K562 (cell line): ENCODE results near the gene FGFBP3. TPM values are rescaled to one million over a fixed set of nuclear protein-coding genes. Genes with fewer than 3 reads are reported as not detected.

ENCODE experiments used
- ATAC-seq: fragments of 200-7000 bp; cut with Tn5 transposase; 3 replicates; pipeline ENCODE4 v1.9.1; 2020; ENCODE audit warnings: moderate library complexity
- BruUV-seq: library from RNA; stranded (reverse); fragments of 400-500 nt; replicated peaks from 2 replicates; lab custom pipeline; 2021; lab: Mats Ljungman, UMichigan
- CTCF ChIA-PET: fragments of 300-600 bp; formaldehyde crosslinking; extraction: SDS; loops from one replicate; lab custom pipeline; 2021; ENCODE audit warnings: low intra/inter-chr PET ratio; lab: Yijun Ruan, JAX
- POLR2A ChIA-PET: fragments of 300-600, 350-650 bp; sonication (Branson Sonifier 250); formaldehyde crosslinking; extraction: SDS; loops from one replicate; lab custom pipeline; 2021; ENCODE audit warnings: antibody characterized with exemption, inconsistent platforms; lab: Yijun Ruan, JAX
- DNase-seq, 4 experiments: peaks; one replicate each; pipeline versions ENCODE4 v3.0.0 to v3.0.0-alpha.2; 2011 to 2018; ENCODE audit warnings: low spot score in 3 of 4, mixed read lengths in 3 of 4; ENCODE audit errors: extremely low read depth in 1 of 4
- FAIRE-seq: peaks from 2 replicates; lab custom pipeline; 2011; peaks lifted over from hg19 to GRCh38; lab: Jason Lieb, UNC
- H2AFZ ChIP-seq: 2 replicates; pipeline ENCODE4 v1.6.0; 2011; ENCODE audit warnings: low read depth, low read length, control low read depth, inconsistent platforms
- H3K27ac ChIP-seq: fragments of 200-600 bp; 3 replicates; pipeline ENCODE4 v1.8.0; 2011; ENCODE audit warnings: low read depth, mild to moderate bottlenecking, control low read depth, inconsistent platforms, low read length, moderate library complexity, mixed read lengths; ENCODE audit errors: extremely low read depth
- H3K27me3 ChIP-seq, 2 experiments: fragments of 300-600 bp in 1 of 2; 2 replicates in 1 of 2; 3 replicates in 1 of 2; pipeline versions ENCODE4 v1.6.0 to v1.8.0; 2011; ENCODE audit warnings: inconsistent platforms in 2 of 2, low read length in 2 of 2, mild to moderate bottlenecking in 1 of 2, mixed read lengths in 1 of 2, moderate library complexity in 1 of 2; ENCODE audit not compliant: control insufficient read depth in 2 of 2, insufficient read depth in 2 of 2
- H3K36me3 ChIP-seq: fragments of 300-600 bp; 3 replicates; pipeline ENCODE4 v1.8.0; 2011; ENCODE audit warnings: mild to moderate bottlenecking, low read length, inconsistent platforms; ENCODE audit not compliant: control insufficient read depth, insufficient read depth
- H3K4me1 ChIP-seq, 2 experiments: fragments of 200-600 bp in 1 of 2; replicated peaks in 1 of 2; 2 replicates in 1 of 2; 3 replicates in 1 of 2; pipeline versions ENCODE4 v1.5.1 to v1.8.0; 2011; ENCODE audit warnings: inconsistent platforms in 2 of 2, low read length in 2 of 2, mild to moderate bottlenecking in 1 of 2, mixed read lengths in 1 of 2, moderate library complexity in 1 of 2; ENCODE audit not compliant: control insufficient read depth in 2 of 2, insufficient read depth in 2 of 2
- H3K4me2 ChIP-seq: 2 replicates; pipeline ENCODE4 v1.6.1; 2011; ENCODE audit warnings: low read length, control low read depth, inconsistent platforms, mixed read lengths; ENCODE audit not compliant: insufficient read depth
- H3K4me3 ChIP-seq: fragments of 200-600 bp; sonication (generic), shearing (Covaris generic); 2 replicates; pipeline ENCODE4 v1.5.1; 2016; ENCODE audit warnings: control low read depth, inconsistent platforms
- H3K79me2 ChIP-seq: fragments of 200-600 bp; 3 replicates; pipeline ENCODE4 v1.8.0; 2011; ENCODE audit warnings: low read length, inconsistent platforms; ENCODE audit not compliant: control insufficient read depth, insufficient read depth
- H3K9ac ChIP-seq, 2 experiments: 2 replicates each; pipeline versions ENCODE4 v1.6.0 to v1.6.1; 2011; ENCODE audit warnings: low read depth in 2 of 2, low read length in 2 of 2, control low read depth in 1 of 2, inconsistent platforms in 1 of 2, mild to moderate bottlenecking in 1 of 2, mixed read lengths in 1 of 2; ENCODE audit not compliant: insufficient read depth in 1 of 2
- H3K9me1 ChIP-seq: one replicate; pipeline ENCODE4 v1.6.0; 2011; ENCODE audit warnings: inconsistent platforms, mild to moderate bottlenecking, low read length, moderate library complexity; ENCODE audit not compliant: control insufficient read depth, insufficient read depth
- H3K9me3 ChIP-seq: replicated peaks from 2 replicates; pipeline ENCODE4 v1.5.1; 2011; ENCODE audit warnings: low read depth, low read length, inconsistent platforms; ENCODE audit not compliant: control insufficient read depth, insufficient read depth
- H4K20me1 ChIP-seq: replicated peaks from 2 replicates; pipeline ENCODE4 v1.6.1; 2011; ENCODE audit warnings: low read length, inconsistent platforms, mixed read lengths; ENCODE audit not compliant: control insufficient read depth, insufficient read depth
- CBX3 ChIP-seq, 2 experiments: IDR thresholded peaks; 1 replicate in 1 of 2; 2 replicates in 1 of 2; pipeline ENCODE4 v1.6.1; 2012; ENCODE audit warnings: inconsistent platforms in 2 of 2, low read length in 2 of 2, borderline replicate concordance in 1 of 2, control low read depth in 1 of 2
- HBP1 ChIP-seq: fragments of 450-650 bp; formaldehyde crosslinking; IDR thresholded peaks from 2 replicates; pipeline ENCODE4 v1.4.0; 2022; ENCODE audit warnings: missing genetic modification characterization
- NR4A1 ChIP-seq, 2 experiments: fragments of 250-450 bp in 1 of 2; fragments of 450-650 bp in 1 of 2; sonication (Bioruptor Pico) in 1 of 2; IDR thresholded peaks; 2 replicates each; pipeline versions ENCODE4 v1.4.0 to v1.6.1; 2016 to 2020; ENCODE audit warnings: mild to moderate bottlenecking in 2 of 2, missing compliant biosample characterization in 1 of 2, missing genetic modification characterization in 1 of 2, moderate library complexity in 1 of 2
- PHF8 ChIP-seq: fragments of 200-600 bp; sonication (generic); IDR thresholded peaks from 2 replicates; pipeline ENCODE4 v1.6.1; 2012; ENCODE audit warnings: mixed run types, mild to moderate bottlenecking, inconsistent platforms, low read length, moderate library complexity, borderline replicate concordance
- PRPF4 ChIP-seq: fragments of 200-400 bp; formaldehyde crosslinking; IDR thresholded peaks from one replicate; pipeline ENCODE4 v1.6.1; 2017; ENCODE audit warnings: low read length, low read depth, mild to moderate bottlenecking; ENCODE audit not compliant: insufficient read depth, poor library complexity, severe bottlenecking
- ZNF695 ChIP-seq: fragments of 450-650 bp; formaldehyde crosslinking; IDR thresholded peaks from 2 replicates; pipeline ENCODE4 v1.4.0; 2020; ENCODE audit warnings: mild to moderate bottlenecking, moderate library complexity
- WGBS: fragments of 100-300 bp; shearing (Covaris generic); methylation state at CpG from one replicate; pipeline ENCODE4 v1.1.6; 2016; ENCODE audit warnings: low coverage, mixed read lengths; ENCODE audit not compliant: insufficient coverage; ENCODE audit errors: missing lambda C conversion rate; 5-methylcytosine and 5-hydroxymethylcytosine counted together
- in situ Hi-C: fragments of 300-500 bp; cut with MboI; formaldehyde crosslinking; loops from 4 replicates; pipeline ENCODE4 v1.15.0; 2018; ENCODE audit warnings: inconsistent platforms, mixed read lengths
- intact Hi-C: fragments of 100-400 bp; cut with micrococcal nuclease; formaldehyde crosslinking; loops from 2 replicates; pipeline ENCODE4 v1.14.2; 2022
- polyA plus RNA-seq, 8 experiments: library from polyadenylated mRNA; depleted of rRNA in 4 of 8; stranded (reverse) in 5 of 8; unstranded in 3 of 8; fragments of >200 nt; fragmentation: Nextera tagmentation in 2 of 8; fragmentation: Illumina TruSeq in 1 of 8; extraction: Ambion mirVana in 2 of 8; extraction: Trizol in 1 of 8; gene quantifications; 2 replicates each; pipeline versions ENCODE4 v1.2.1 to v1.2.3, GENCODE V29; 2011 to 2014; ENCODE audit warnings: inconsistent platforms in 1 of 8, missing spikeins in 1 of 8
- total RNA-seq, 7 experiments: library from RNA; depleted of rRNA in 6 of 7; stranded (reverse); fragments of >200 nt in 6 of 7; fragmentation: Illumina TruSeq in 2 of 7; extraction: Trizol in 2 of 7; gene quantifications; 2 replicates each; pipeline versions ENCODE4 v1.2.1 to v1.2.3, GENCODE V29; 2011 to 2021; ENCODE audit warnings: low replicate concordance in 1 of 7

The FGFBP3 gene
- total and polyA plus RNA-seq, 9 of the 15 experiments (the other 6 are each of a cell fraction or from before 2014, with no cell fraction given) = 0.58 to 3.0 (median 1.5) TPM

GRCh38 chr10:91953600-91954160 lies 44.4 kb upstream of the FGFBP3 start:
- no peak overlapping the region for H3K4me2 ChIP-seq
- H3K9me3 ChIP-seq = no peaks in the 10 kb centered on the region
- ATAC-seq (no peak), DNase-seq (no peak), FAIRE-seq (no peak)
- ChIA-PET CTCF (no interaction called here), POLR2A (interaction anchor here (1.0 kb wide), 1 partner anchor 29 kb away, joined by 3 read pairs; no protein-coding TSS in a partner anchor)
- H3K36me3 ChIP-seq = peaks cover 72% of the 10 kb centered on the region; the same call in 2 of the 3 replicates
- no peaks in the 10 kb centered on the region for H3K27me3 ChIP-seq
- no peaks in the 10 kb centered on the region for H3K9me1 ChIP-seq
- TF ChIP-seq PRPF4 (no peak), NR4A1 (CRISPR knock-in tag; IDR thresholded peaks at IDR 0.05) (no peak), NR4A1 (tag; IDR thresholded peaks at IDR 0.05) (no peak), CBX3 (IDR thresholded peaks at IDR 0.05; ENCODE audit: borderline replicate concordance in 1 of 2, low read length in 2 of 2) (no peak), ZNF695 (CRISPR knock-in tag) (no peak), HBP1 (CRISPR knock-in tag) (no peak), PHF8 (no peak)
- no peak overlapping the region for H3K9ac ChIP-seq
- H4K20me1 ChIP-seq = no peaks in the 10 kb centered on the region
- WGBS = 85% methylated on average over 2 of the region's 2 CpGs
- no peak overlapping the region for H3K4me3 ChIP-seq
- no peaks in the 10 kb centered on the region; the same call in 2 of the 3 replicates for H3K79me2 ChIP-seq
- intact Hi-C loops = no loop called here
- in situ Hi-C loops = no loop called here
- no peak overlapping the region for H2AFZ ChIP-seq
- H3K27ac ChIP-seq = no peak overlapping the region
- H3K4me1 ChIP-seq = no peaks in the 10 kb centered on the region
- no TSS peak for BruUV-seq
